Measurements from ENCODE around the gene ZNF804B. TPM values are rescaled to one million over a fixed set of nuclear protein-coding genes. Genes with fewer than 3 reads are reported as not detected.

Gene ZNF804B
- total and polyA plus RNA-seq, 9 of the 15 experiments (the other 6 are each of a cell fraction or from before 2014, with no cell fraction given) = 0.04 to 0.22 (median 0.09) TPM; not detected in 6

- Histone ChIP-seq H3K9me3 (replicated peaks; ENCODE audit: control insufficient read depth, insufficient read depth, low read depth, low read length) (no peaks in the 10 kb centered on the region), H3K4me3 (no peak overlapping the region), H3K79me2 (ENCODE audit: control insufficient read depth, insufficient read depth, low read length) (no peaks in the 10 kb centered on the region), H3K27me3 (ENCODE audit: control insufficient read depth in 2 of 2, insufficient read depth in 2 of 2, low read length in 2 of 2) (no peaks in the 10 kb centered on the region), H3K4me1 (replicated peaks in 1 of 2; ENCODE audit: control insufficient read depth in 2 of 2, insufficient read depth in 2 of 2, low read length in 2 of 2) (no peaks in the 10 kb centered on the region), H4K20me1 (replicated peaks; ENCODE audit: control insufficient read depth, insufficient read depth, low read length) (no peaks in the 10 kb centered on the region), H3K27ac (ENCODE audit: extremely low read depth, low read depth, low read length) (no peak overlapping the region), H3K9me1 (ENCODE audit: control insufficient read depth, insufficient read depth, low read length) (no peaks in the 10 kb centered on the region), H3K36me3 (ENCODE audit: control insufficient read depth, insufficient read depth, low read length) (no peaks in the 10 kb centered on the region), H3K9ac (ENCODE audit: insufficient read depth in 1 of 2, low read depth in 2 of 2, low read length in 2 of 2) (no peak overlapping the region), H3K4me2 (ENCODE audit: insufficient read depth, low read length) (no peak overlapping the region), H2AFZ (ENCODE audit: low read depth, low read length) (no peak overlapping the region)
- no TSS peak for BruUV-seq (replicated peaks)
- no peak for DNase-seq (ENCODE audit: extremely low read depth in 1 of 4, low spot score in 3 of 4)
- ChIA-PET CTCF (ENCODE audit: low intra/inter-chr PET ratio) (no interaction called here), POLR2A (no interaction called here)
- no peak for ATAC-seq
- in situ Hi-C loops (cut with MboI) (no loop called here), intact Hi-C loops (cut with micrococcal nuclease) (no loop called here)
- TF ChIP-seq ATF6 (CRISPR knock-in tag; IDR thresholded peaks at IDR 0.05) (no peak), MAFF (IDR thresholded peaks at IDR 0.05; ENCODE audit: low read length) (no peak), ARID2 (IDR thresholded peaks at IDR 0.05) (no peak), ZNF232 (CRISPR knock-in tag; IDR thresholded peaks at IDR 0.05) (no peak), ZNF436 (CRISPR knock-in tag; IDR thresholded peaks at IDR 0.05) (no peak), ATF1 (CRISPR knock-in tag; IDR thresholded peaks at IDR 0.05) (no peak), ATF1 (tag; IDR thresholded peaks at IDR 0.05) (no peak), TCF7 (IDR thresholded peaks at IDR 0.05; ENCODE audit: borderline replicate concordance) (no peak), CBFB (CRISPR knock-in tag; IDR thresholded peaks at IDR 0.05) (no peak), RB1 (IDR thresholded peaks at IDR 0.05; ENCODE audit: low read depth) (no peak), SMAD4 (CRISPR knock-in tag; conservative IDR thresholded peaks at IDR 0.05) (no peak)
- WGBS (ENCODE audit: insufficient coverage, low coverage, missing lambda C conversion rate) = 6% methylated on average over 1 of the region's 1 CpG
- no peak for FAIRE-seq
These were observed 91.7 kb downstream of the ZNF804B start for GRCh38 chr7:88851220-88851619.

Data from K562 (cell line).